ENCODE measurements around the gene EIPR1. TPM values are rescaled to one million over a fixed set of nuclear protein-coding genes. Genes with fewer than 3 reads are reported as not detected.
"Not testable (repeated sequence)": the region's sequence is repeated elsewhere in the genome, so short reads cannot be mapped to it uniquely, and the experiment has no call there.

The EIPR1 gene
- total RNA-seq, 1 experiment from 2014 or later = 40.4 TPM

GRCh38 chr2:3289526-3289925 is 88.1 kb downstream of the EIPR1 start:
- no TSS peak for BruUV-seq (replicated peaks)
- Histone ChIP-seq H3K4me3 (no peak overlapping the region), H4K20me1 (ENCODE audit: insufficient read depth) (peaks cover 38% of the 10 kb centered on the region), H3K27me3 (ENCODE audit: insufficient read depth, low read depth) (no peaks in the 10 kb centered on the region), H3K27ac (no peak overlapping the region), H3K36me3 (ENCODE audit: low read depth) (no peaks in the 10 kb centered on the region), H3K9me3 (ENCODE audit: insufficient read depth, low read depth) (no peaks in the 10 kb centered on the region), H3K4me2 (no peak overlapping the region), H3K4me1 (replicated peaks; ENCODE audit: insufficient read depth) (no peaks in the 10 kb centered on the region), H3F3A (ENCODE audit: insufficient read depth, low read depth) (no peaks in the 10 kb centered on the region), H2AFZ (no peak overlapping the region), H3K79me2 (ENCODE audit: low read depth) (no peaks in the 10 kb centered on the region), H3K9me2 (ENCODE audit: insufficient read depth) (no peaks in the 10 kb centered on the region)
- DNase-seq = no peak
- no peak for TF ChIP-seq CTCF (conservative IDR thresholded peaks at IDR 0.05)
- TF ChIP-seq EZH2 (IDR thresholded peaks at IDR 0.05; ENCODE audit: low read depth) = no peak
- POLR2A ChIA-PET (ENCODE audit: unreplicated experiment) = no interaction called here
- CTCF ChIA-PET = no interaction called here
- intact Hi-C loops (cut with micrococcal nuclease; ENCODE audit: unreplicated experiment) = no loop called here

- no peak for TF ChIP-seq EZH2 (IDR thresholded peaks at IDR 0.05; ENCODE audit: low read depth)
- H3F3A ChIP-seq (ENCODE audit: insufficient read depth, low read depth) = no peaks in the 10 kb centered on the region
- H3K4me1 ChIP-seq (replicated peaks; ENCODE audit: insufficient read depth) = no peaks in the 10 kb centered on the region
- no peak for DNase-seq
- no peak overlapping the region for H3K4me3 ChIP-seq
- H3K9me3 ChIP-seq (ENCODE audit: insufficient read depth, low read depth) = no peaks in the 10 kb centered on the region
- H2AFZ ChIP-seq = no peak overlapping the region
- H3K9me2 ChIP-seq (ENCODE audit: insufficient read depth) = no peaks in the 10 kb centered on the region
- POLR2A ChIA-PET (ENCODE audit: unreplicated experiment) = no interaction called here
- H3K27ac ChIP-seq = no peak overlapping the region
- BruUV-seq (replicated peaks) = no TSS peak
- CTCF ChIA-PET = no interaction called here
- H3K36me3 ChIP-seq (ENCODE audit: low read depth) = no peaks in the 10 kb centered on the region
- no peaks in the 10 kb centered on the region for H3K79me2 ChIP-seq (ENCODE audit: low read depth)
- intact Hi-C loops (cut with micrococcal nuclease; ENCODE audit: unreplicated experiment) = no loop called here
- peaks cover 38% of the 10 kb centered on the region for H4K20me1 ChIP-seq (ENCODE audit: insufficient read depth)
- no peak overlapping the region for H3K4me2 ChIP-seq
- no peaks in the 10 kb centered on the region for H3K27me3 ChIP-seq (ENCODE audit: insufficient read depth, low read depth)
These were observed 88.5 kb downstream of the EIPR1 start for GRCh38 chr2:3289171-3289515.

- intact Hi-C loops (cut with micrococcal nuclease; ENCODE audit: unreplicated experiment) = no loop called here
- no peak for TF ChIP-seq EZH2 (IDR thresholded peaks at IDR 0.05; ENCODE audit: low read depth)
- no peak for TF ChIP-seq CTCF (conservative IDR thresholded peaks at IDR 0.05)
- Histone ChIP-seq H3K27me3 (ENCODE audit: insufficient read depth, low read depth) (no peaks in the 10 kb centered on the region), H3K4me2 (no peak overlapping the region), H3K9me3 (ENCODE audit: insufficient read depth, low read depth) (no peaks in the 10 kb centered on the region), H3K4me3 (no peak overlapping the region), H4K20me1 (ENCODE audit: insufficient read depth) (peaks cover 38% of the 10 kb centered on the region), H3K9me2 (ENCODE audit: insufficient read depth) (no peaks in the 10 kb centered on the region), H3K36me3 (ENCODE audit: low read depth) (no peaks in the 10 kb centered on the region), H2AFZ (no peak overlapping the region), H3K79me2 (ENCODE audit: low read depth) (no peaks in the 10 kb centered on the region), H3F3A (ENCODE audit: insufficient read depth, low read depth) (no peaks in the 10 kb centered on the region), H3K4me1 (replicated peaks; ENCODE audit: insufficient read depth) (no peaks in the 10 kb centered on the region), H3K27ac (no peak overlapping the region)
- ChIA-PET CTCF (no interaction called here), POLR2A (ENCODE audit: unreplicated experiment) (no interaction called here)
- no peak for DNase-seq
- no TSS peak for BruUV-seq (replicated peaks)
These were observed 89.0 kb downstream of the EIPR1 start for GRCh38 chr2:3288470-3289170.

GRCh38 chr2:3287896-3288295 is 89.7 kb downstream of the EIPR1 start:
- intact Hi-C loops (cut with micrococcal nuclease; ENCODE audit: unreplicated experiment) = no loop called here

GRCh38 chr2:3286646-3287036 is 91.0 kb downstream of the EIPR1 start:
- CTCF ChIA-PET; H3K9me3 ChIP-seq (ENCODE audit: insufficient read depth, low read depth); intact Hi-C loops (cut with micrococcal nuclease; ENCODE audit: unreplicated experiment); H2AFZ ChIP-seq; H3F3A ChIP-seq (ENCODE audit: insufficient read depth, low read depth); H3K9me2 ChIP-seq (ENCODE audit: insufficient read depth); H3K4me1 ChIP-seq (replicated peaks; ENCODE audit: insufficient read depth); POLR2A ChIA-PET (ENCODE audit: unreplicated experiment); H3K79me2 ChIP-seq (ENCODE audit: low read depth); BruUV-seq (replicated peaks); H3K27ac ChIP-seq; H3K4me3 ChIP-seq; H3K4me2 ChIP-seq; DNase-seq; H3K27me3 ChIP-seq (ENCODE audit: insufficient read depth, low read depth); H3K36me3 ChIP-seq (ENCODE audit: low read depth): not testable (repeated sequence)
- H4K20me1 ChIP-seq (ENCODE audit: insufficient read depth) = peaks cover 37% of the 10 kb centered on the region

More at GRCh38 chr2:3287896-3288295, 89.7 kb downstream of the EIPR1 start:
- Histone ChIP-seq H3K79me2 (ENCODE audit: low read depth) (no peaks in the 10 kb centered on the region), H3K27ac (no peak overlapping the region), H3K4me1 (replicated peaks; ENCODE audit: insufficient read depth) (no peaks in the 10 kb centered on the region), H3K4me3 (no peak overlapping the region), H3K36me3 (ENCODE audit: low read depth) (no peaks in the 10 kb centered on the region), H3K27me3 (ENCODE audit: insufficient read depth, low read depth) (no peaks in the 10 kb centered on the region), H3K4me2 (no peak overlapping the region), H3F3A (ENCODE audit: insufficient read depth, low read depth) (no peaks in the 10 kb centered on the region), H3K9me2 (ENCODE audit: insufficient read depth) (no peaks in the 10 kb centered on the region), H4K20me1 (ENCODE audit: insufficient read depth) (peaks cover 37% of the 10 kb centered on the region), H2AFZ (no peak overlapping the region), H3K9me3 (ENCODE audit: insufficient read depth, low read depth) (no peaks in the 10 kb centered on the region)
- no peak for TF ChIP-seq EZH2 (IDR thresholded peaks at IDR 0.05; ENCODE audit: low read depth)
- TF ChIP-seq CTCF (conservative IDR thresholded peaks at IDR 0.05) = no peak
- ChIA-PET POLR2A (ENCODE audit: unreplicated experiment) (no interaction called here), CTCF (no interaction called here)
- no TSS peak for BruUV-seq (replicated peaks)
- no peak for DNase-seq
